Rectal smooth muscle tissue (tissue), 1 donor: ENCODE results near the gene ZSCAN16.
A peak's percentile ranks its signal among the peaks of the same experiment; 100 is the strongest.
"Not testable (repeated sequence)": the region's sequence is repeated elsewhere in the genome, so short reads cannot be mapped to it uniquely, and the experiment has no call there.

Experiments
- H3K27ac ChIP-seq: one replicate; pipeline ENCODE4 v1.7.0; 2013; ENCODE audit warnings: low read depth, low read length, inconsistent platforms
- H3K27me3 ChIP-seq: one replicate; pipeline ENCODE4 v1.7.0; 2013; ENCODE audit warnings: low read length; ENCODE audit not compliant: control insufficient read depth, insufficient read depth
- H3K36me3 ChIP-seq: one replicate; pipeline ENCODE4 v1.7.0; 2013; ENCODE audit warnings: low read length; ENCODE audit not compliant: control insufficient read depth, insufficient read depth
- H3K4me1 ChIP-seq: one replicate; pipeline ENCODE4 v1.7.0; 2013; ENCODE audit warnings: low read length; ENCODE audit not compliant: control insufficient read depth, insufficient read depth
- H3K4me3 ChIP-seq: one replicate; pipeline ENCODE4 v1.7.0; 2013; ENCODE audit warnings: low read length
- H3K9ac ChIP-seq: one replicate; pipeline ENCODE4 v1.7.0; 2013; ENCODE audit warnings: low read length

The ZSCAN16 gene

DNA sequence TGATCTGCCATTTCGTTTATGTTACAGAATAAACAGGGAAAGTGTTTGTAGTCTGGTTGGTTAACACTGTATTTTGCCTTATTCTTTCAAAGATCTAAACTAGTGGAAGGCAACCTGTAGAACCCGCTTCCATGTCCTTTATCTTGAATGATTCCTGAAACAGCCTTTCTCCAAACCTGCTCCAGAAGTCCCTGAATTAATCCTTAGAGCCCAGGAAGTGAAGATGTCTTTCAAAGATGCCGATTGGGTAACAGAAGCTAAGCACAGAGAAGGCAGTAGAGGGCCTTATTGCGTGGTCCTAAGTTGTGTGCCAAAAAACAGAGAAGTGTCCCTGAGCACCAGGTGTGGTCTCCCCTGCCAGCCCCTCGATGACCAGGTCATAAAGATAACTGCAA is 19.2 kb upstream of the ZSCAN16 start:
- Histone ChIP-seq H3K36me3 (no peaks in the 10 kb centered on the region), H3K4me1 (peaks cover 5% of the 10 kb centered on the region), H3K27ac (peak overlapping the region; percentile 71), H3K27me3 (no peaks in the 10 kb centered on the region), H3K4me3 (peak overlapping the region; percentile 72), H3K9ac (peak overlapping the region; percentile 75)

DNA sequence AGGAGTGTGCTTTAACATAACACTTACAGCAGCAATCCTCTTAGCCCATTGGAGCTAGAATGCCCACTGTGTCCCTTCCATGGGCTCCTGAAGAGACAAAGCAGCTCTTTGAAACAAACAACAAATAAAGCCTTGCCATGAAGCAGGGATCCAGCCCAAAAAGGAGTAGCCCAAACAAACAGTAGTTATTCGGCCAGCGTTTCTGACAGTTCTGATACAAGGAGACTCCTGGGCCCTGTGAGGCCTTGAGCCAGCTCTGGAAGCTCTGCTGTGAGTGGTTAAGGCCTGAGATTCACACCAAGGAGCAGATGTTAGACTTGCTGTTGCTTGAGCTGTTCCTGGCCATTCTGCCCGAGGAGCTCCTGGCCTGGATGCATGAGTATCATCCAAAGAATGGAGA is 16.9 kb upstream of the ZSCAN16 start:
- Histone ChIP-seq H3K9ac (no peak overlapping the region), H3K36me3 (no peaks in the 10 kb centered on the region), H3K4me1 (peaks cover 5% of the 10 kb centered on the region), H3K27me3 (no peaks in the 10 kb centered on the region), H3K27ac (no peak overlapping the region), H3K4me3 (no peak overlapping the region)

DNA sequence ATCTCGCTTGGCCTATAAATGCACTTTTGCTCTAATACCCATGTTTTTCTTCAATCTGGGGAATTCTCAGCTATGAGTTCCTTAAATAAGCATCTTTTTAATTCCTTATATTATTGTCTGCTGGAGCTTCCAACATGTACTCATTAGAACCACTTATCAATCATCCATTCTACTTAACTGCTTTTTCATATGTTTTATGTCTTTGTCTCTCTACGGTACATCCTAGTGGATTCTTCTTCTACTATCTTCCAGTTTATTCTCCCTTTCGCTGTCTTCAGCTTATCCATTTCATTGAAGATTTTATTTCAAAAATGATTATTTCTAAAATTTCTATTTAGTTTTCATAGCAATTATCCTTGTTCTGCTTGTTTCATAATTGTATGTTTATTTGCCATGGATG is 12.4 kb upstream of the ZSCAN16 start:
- Histone ChIP-seq H3K4me3 (no peak overlapping the region), H3K4me1 (no peaks in the 10 kb centered on the region), H3K9ac (no peak overlapping the region), H3K27ac (no peak overlapping the region), H3K36me3 (peaks cover 3% of the 10 kb centered on the region), H3K27me3 (no peaks in the 10 kb centered on the region)

DNA sequence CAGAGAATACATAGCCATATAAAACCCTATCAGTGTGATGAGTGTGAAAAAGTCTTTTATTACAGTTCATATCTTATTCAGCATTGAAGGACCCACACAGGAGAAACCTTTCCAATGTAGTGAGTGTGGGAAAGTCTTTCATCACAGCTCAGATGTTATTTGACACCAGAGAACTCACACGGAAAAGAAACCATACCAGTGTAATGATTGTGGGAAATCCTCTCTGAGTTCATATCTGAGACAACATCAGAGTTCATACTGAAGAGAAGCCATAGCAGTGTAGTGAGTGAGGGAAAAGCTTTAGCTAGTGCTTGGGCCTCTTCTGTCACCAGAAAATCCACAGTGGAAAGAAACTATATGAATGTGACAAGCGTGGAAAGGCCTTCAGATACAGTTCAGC is 8.6 kb upstream of the ZSCAN16 start:
- Histone ChIP-seq H3K27ac (no peak overlapping the region), H3K4me3 (no peak overlapping the region), H3K36me3 (peaks cover 7% of the 10 kb centered on the region), H3K4me1 (no peaks in the 10 kb centered on the region), H3K9ac (no peak overlapping the region), H3K27me3 (no peaks in the 10 kb centered on the region)

DNA sequence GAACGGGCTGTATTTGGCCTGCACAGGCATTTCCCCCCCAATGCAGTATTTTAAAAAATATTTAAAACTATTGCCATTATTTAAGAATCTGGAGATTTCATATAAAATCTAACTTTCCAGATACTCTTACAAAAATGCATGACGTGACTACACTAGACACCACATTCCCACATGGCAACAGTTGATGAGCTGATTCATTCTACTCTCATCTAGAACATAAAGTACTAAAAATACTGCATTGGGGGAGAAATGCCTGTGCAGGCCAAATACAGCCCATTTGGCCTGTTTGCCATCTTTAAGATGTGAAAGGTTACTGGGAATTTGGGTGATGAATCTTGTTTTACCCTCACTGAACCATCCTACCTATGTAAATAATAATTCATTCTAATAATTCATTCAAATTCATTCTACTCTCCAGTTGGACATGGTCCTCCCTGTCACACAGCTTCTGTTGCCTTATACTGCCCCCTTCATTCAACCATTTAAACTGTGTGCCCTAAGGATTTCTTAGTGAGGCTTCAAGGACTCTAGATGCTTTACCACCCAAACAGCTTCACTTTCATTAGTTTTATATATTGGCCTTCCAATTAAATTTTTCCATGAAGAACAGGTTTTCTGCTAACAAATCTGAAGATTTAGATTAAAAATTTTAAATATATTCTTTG is 6.9 kb upstream of the ZSCAN16 start:
- no peaks in the 10 kb centered on the region for H3K27me3 ChIP-seq
- no peak overlapping the region for H3K4me3 ChIP-seq
- H3K9ac ChIP-seq = no peak overlapping the region
- peaks cover 7% of the 10 kb centered on the region for H3K36me3 ChIP-seq
- no peak overlapping the region for H3K27ac ChIP-seq
- H3K4me1 ChIP-seq = no peaks in the 10 kb centered on the region

DNA sequence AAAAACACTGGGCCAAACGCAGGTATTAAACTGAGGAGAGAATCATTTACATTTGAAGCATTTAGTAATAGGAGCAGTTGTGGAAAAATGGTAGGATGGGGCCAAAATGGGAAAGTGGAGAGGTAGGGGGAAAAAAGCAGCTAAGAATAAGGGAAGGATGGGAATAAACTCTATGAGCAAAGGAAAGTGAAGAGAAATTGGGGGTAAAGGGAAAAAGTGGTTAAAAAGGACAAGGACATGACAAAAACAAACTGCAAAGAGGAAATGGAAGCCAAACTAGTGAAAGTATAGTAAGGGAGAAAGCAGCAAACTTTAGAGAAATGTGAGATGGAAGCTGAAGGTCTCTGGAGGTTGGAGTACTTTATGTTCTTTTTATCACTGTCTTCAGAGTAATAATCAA is 6.2 kb upstream of the ZSCAN16 start:
- Histone ChIP-seq H3K27ac (no peak overlapping the region), H3K4me1 (no peaks in the 10 kb centered on the region), H3K27me3 (no peaks in the 10 kb centered on the region), H3K4me3 (no peak overlapping the region), H3K36me3 (peaks cover 7% of the 10 kb centered on the region), H3K9ac (no peak overlapping the region)

DNA sequence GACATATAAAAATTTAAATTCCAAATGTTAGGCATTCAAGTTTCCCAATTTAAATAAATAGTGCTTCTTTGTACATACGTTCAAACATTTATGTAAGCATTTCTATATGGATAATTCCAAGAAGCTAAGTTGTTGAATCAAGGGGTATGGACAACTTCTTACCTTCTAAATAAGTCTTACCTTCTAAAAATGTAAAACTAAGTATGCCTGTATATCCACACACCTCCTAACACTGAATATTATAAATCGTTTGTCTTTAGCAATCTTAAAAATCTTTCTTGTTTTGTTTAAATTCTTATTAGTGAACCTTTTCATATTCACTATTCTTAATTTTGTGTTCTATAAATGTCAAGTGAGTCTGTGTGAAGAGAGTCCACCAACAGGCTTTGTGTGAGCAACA is 2.5 kb upstream of the ZSCAN16 start:
- Histone ChIP-seq H3K9ac (no peak overlapping the region), H3K27ac (no peak overlapping the region), H3K27me3 (no peaks in the 10 kb centered on the region), H3K4me1 (peaks cover 2% of the 10 kb centered on the region), H3K4me3 (no peak overlapping the region), H3K36me3 (peaks cover 3% of the 10 kb centered on the region)

DNA sequence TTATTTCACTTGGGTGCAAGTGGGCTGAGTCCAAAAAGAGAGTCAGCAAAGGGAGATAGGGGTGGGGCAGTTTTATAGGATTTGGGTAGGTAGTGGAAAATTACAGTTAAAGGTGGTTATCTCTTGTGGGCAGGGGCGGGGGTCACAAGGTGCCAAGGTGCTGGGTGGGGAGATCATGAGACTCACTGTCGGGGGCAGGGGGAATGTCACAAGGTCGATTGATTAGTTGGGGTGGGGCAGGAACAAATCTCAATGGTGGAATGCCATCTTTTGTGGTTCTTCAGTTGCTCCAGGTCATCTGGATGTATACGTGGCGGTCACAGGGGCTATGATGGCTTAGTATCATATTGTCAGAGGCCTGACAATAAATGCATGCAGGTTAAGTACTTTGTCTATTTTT is 2.1 kb upstream of the ZSCAN16 start:
- H3K27ac ChIP-seq, H3K36me3 ChIP-seq, H3K4me1 ChIP-seq: not testable (repeated sequence)

DNA sequence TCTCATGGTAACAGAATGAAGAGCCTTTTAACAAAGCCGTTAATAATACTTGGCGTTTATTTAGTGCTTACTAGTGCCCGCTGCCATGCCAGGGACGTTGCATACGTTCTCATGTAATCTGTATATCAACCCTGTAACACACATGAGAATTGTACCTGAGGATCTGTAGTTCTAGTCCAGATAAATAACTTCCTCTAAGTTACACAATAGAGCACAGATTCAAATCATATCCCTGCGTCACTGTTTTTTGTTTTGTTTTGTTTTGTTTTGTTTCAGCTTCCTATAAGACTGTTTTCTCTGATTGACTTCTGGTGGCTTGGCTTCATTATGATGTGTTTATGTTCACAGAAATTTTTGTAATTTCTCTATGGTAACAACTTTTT is 553 bp downstream of the ZSCAN16 start:
- peak overlapping the region; percentile 70 for H3K27ac ChIP-seq
- H3K9ac ChIP-seq = peak overlapping the region; percentile 50
- H3K36me3 ChIP-seq = peaks cover 8% of the 10 kb centered on the region
- H3K4me1 ChIP-seq = peaks cover 2% of the 10 kb centered on the region
- no peaks in the 10 kb centered on the region for H3K27me3 ChIP-seq
- H3K4me3 ChIP-seq = peak overlapping the region; percentile 89

More for the DNA sequence above, 2.1 kb upstream of the ZSCAN16 start:
- H3K9ac ChIP-seq, H3K27me3 ChIP-seq, H3K4me3 ChIP-seq: not testable (repeated sequence)

DNA sequence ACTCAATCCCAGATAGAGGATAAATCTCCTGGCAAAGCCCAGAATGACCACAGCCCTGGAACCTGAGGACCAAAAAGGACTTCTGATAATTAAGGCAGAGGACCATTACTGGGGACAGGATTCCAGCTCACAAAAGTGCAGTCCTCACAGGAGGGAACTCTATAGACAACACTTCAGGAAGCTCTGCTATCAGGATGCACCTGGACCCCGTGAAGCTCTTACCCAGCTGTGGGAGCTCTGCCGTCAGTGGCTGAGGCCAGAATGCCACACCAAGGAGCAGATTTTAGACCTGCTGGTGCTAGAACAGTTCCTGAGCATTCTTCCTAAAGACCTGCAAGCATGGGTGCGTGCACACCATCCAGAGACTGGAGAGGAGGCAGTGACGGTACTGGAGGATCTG is 992 bp downstream of the ZSCAN16 start:
- H3K4me3 ChIP-seq = no peak overlapping the region
- peaks cover 4% of the 10 kb centered on the region for H3K36me3 ChIP-seq
- no peaks in the 10 kb centered on the region for H3K27me3 ChIP-seq
- no peak overlapping the region for H3K9ac ChIP-seq
- no peak overlapping the region for H3K27ac ChIP-seq
- H3K4me1 ChIP-seq = peaks cover 2% of the 10 kb centered on the region

DNA sequence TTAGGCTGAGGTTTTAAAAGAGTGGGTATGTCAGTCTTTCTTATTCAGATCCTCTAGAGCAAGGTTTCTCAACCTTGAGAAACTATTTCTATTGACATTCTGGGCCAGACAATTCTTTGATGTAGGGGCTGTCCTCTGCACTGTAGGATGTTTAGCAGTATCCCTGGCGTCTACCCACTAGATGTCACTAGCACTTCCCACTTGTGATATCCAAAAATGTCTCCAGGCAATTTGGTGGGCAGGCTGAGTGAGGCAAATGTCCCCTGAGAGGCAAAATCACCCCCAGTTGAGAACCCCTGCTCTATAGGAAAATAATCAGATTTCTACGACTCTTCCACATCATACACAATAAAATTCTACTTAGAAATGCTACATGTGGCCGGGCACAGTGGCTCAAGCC is 9.6 kb downstream of the ZSCAN16 start:
- Histone ChIP-seq H3K9ac (no peak overlapping the region), H3K27ac (no peak overlapping the region), H3K4me1 (peaks cover 14% of the 10 kb centered on the region), H3K27me3 (no peaks in the 10 kb centered on the region), H3K4me3 (no peak overlapping the region), H3K36me3 (no peaks in the 10 kb centered on the region)

DNA sequence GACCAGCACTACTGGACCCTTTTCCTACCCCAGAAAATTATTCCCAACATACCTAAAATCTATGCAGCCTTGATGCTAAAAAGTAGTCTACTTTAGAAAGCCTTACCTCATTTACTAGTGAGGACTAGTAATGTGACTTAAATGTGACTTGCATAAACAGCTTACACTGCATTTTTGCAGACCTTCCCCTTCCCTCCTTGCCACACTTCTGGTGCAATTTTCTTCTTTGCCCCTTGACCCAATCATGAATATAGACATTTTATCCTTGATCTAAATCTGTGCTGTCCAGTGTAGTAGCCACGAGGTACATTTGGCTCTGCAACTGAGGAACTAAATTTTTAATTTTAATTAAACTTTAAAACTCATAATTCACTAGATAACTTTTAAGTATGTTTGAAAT is 10.3 kb downstream of the ZSCAN16 start:
- Histone ChIP-seq H3K9ac (no peak overlapping the region), H3K27ac (no peak overlapping the region), H3K27me3 (no peaks in the 10 kb centered on the region), H3K4me3 (no peak overlapping the region), H3K36me3 (no peaks in the 10 kb centered on the region), H3K4me1 (peaks cover 14% of the 10 kb centered on the region)

DNA sequence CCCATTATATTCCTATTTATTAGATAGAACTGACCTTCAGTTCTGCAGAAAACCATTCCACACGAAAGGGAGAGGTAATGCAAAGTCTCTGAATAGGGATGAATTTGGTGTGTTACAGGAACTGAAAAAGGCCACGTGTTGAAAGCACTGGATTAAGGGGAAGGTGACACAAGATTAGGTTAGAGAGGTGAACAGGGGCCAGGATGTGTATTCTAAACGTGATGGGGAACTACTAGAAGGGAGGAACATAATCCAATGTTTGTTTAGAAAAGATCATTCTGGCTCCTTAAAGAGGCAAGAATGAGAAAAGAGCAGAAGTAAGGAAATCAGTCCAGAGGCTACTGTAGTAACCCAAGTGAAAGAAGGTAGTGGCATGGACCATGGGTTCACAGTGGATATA is 11.0 kb downstream of the ZSCAN16 start:
- no peak overlapping the region for H3K27ac ChIP-seq
- peak overlapping the region; percentile 24 for H3K4me3 ChIP-seq
- peaks cover 14% of the 10 kb centered on the region for H3K4me1 ChIP-seq
- no peak overlapping the region for H3K9ac ChIP-seq
- H3K36me3 ChIP-seq = no peaks in the 10 kb centered on the region
- H3K27me3 ChIP-seq = no peaks in the 10 kb centered on the region
